Measurements from ENCODE around the gene PRDM16. TPM values are rescaled to one million over a fixed set of nuclear protein-coding genes. Genes with fewer than 3 reads are reported as not detected.

Gene PRDM16
- total RNA-seq, 1 experiment from 2014 or later, result 6.1 TPM

DNA sequence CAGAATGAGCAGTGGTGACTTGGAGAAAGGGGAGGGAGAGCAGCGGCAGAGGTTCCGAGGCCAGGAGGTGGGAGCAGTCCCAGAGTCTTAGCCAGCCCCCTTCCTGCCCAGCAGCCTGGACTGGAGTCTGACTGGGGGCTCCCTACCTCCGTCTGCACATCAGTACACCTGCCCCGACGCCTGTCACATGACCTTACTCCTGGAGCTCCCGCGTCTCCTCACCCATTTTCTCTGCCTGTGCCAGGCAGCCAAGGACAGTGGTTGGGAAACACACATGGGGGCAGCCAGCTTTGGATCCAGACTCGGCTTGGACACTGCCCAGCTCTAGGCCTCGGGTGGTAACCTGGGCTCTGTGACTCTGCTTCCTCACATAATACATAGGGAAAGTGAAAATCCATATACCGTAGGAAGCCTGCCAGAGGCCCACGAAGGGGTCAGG lies 30.9 kb upstream of the PRDM16 start:
- Histone ChIP-seq H3K4me1 (ENCODE audit: control insufficient read depth in 1 of 2, insufficient read depth in 2 of 2, low read length in 2 of 2) (no peaks in the 10 kb centered on the region), H3K4me2 (ENCODE audit: low read length) (no peak overlapping the region), H3K79me2 (ENCODE audit: insufficient read depth, low read length) (no peaks in the 10 kb centered on the region), H3K27me3 (ENCODE audit: insufficient read depth, low read length) (peaks cover 31% of the 10 kb centered on the region), H3K4me3 (replicated peaks in 1 of 2; ENCODE audit: low read depth in 1 of 2, low read length in 2 of 2) (no peak overlapping the region), H4K20me1 (ENCODE audit: insufficient read depth) (no peaks in the 10 kb centered on the region), H3K9me3 (ENCODE audit: control insufficient read depth in 1 of 2, insufficient read depth in 1 of 2, low read depth in 1 of 2, low read length in 2 of 2) (no peaks in the 10 kb centered on the region), H3K36me3 (ENCODE audit: control insufficient read depth in 1 of 2, insufficient read depth in 2 of 2, low read length in 2 of 2) (no peaks in the 10 kb centered on the region), H2AFZ (ENCODE audit: low read depth, low read length, poor library complexity, severe bottlenecking) (no peak overlapping the region), H3K9me2 (ENCODE audit: insufficient read depth) (no peaks in the 10 kb centered on the region), H3K27ac (ENCODE audit: low read depth, low read length) (no peak overlapping the region), H3K9ac (ENCODE audit: low read length) (no peak overlapping the region)
- DNase-seq (ENCODE audit: low read depth, low spot score) (no peak), ATAC-seq (no peak)
- ChIA-PET POLR2A (no interaction called here), CTCF (no interaction called here), RAD21 (ENCODE audit: low non-redundant PET in 1 of 2, low total read pairs in 2 of 2, uncharacterized antibody in 2 of 2, unreplicated experiment in 2 of 2) (no interaction called here)
- TF ChIP-seq ELF1 (IDR thresholded peaks at IDR 0.05; ENCODE audit: borderline replicate concordance, low read depth), result no peak
- no peak for TF ChIP-seq POLR2AphosphoS5 (IDR thresholded peaks at IDR 0.05; ENCODE audit: low read depth, low read length)
- no peak for TF ChIP-seq SP1 (IDR thresholded peaks at IDR 0.05; ENCODE audit: low read depth)
- no peak for TF ChIP-seq SIN3A (IDR thresholded peaks at IDR 0.05; ENCODE audit: low read depth)
- TF ChIP-seq ZFX (IDR thresholded peaks at IDR 0.05), result no peak
- TF ChIP-seq, protein P1, sequence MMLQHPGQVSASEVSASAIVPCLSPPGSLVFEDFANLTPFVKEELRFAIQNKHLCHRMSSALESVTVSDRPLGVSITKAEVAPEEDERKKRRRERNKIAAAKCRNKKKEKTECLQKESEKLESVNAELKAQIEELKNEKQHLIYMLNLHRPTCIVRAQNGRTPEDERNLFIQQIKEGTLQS (IDR thresholded peaks at IDR 0.05), result no peak
- TF ChIP-seq RAD21 (IDR thresholded peaks at IDR 0.05; ENCODE audit: low read depth), result no peak
- no peak for TF ChIP-seq EZH2phosphoT487 (IDR thresholded peaks at IDR 0.05; ENCODE audit: borderline replicate concordance)
- TF ChIP-seq EZH2 (IDR thresholded peaks at IDR 0.05), result no peak
- TF ChIP-seq EGR1 (IDR thresholded peaks at IDR 0.05; ENCODE audit: low read depth), result no peak
- TF ChIP-seq POLR2A (IDR thresholded peaks at IDR 0.05; ENCODE audit: borderline replicate concordance, extremely low read depth, insufficient read depth, insufficient read length), result no peak
- TF ChIP-seq, protein P2, sequence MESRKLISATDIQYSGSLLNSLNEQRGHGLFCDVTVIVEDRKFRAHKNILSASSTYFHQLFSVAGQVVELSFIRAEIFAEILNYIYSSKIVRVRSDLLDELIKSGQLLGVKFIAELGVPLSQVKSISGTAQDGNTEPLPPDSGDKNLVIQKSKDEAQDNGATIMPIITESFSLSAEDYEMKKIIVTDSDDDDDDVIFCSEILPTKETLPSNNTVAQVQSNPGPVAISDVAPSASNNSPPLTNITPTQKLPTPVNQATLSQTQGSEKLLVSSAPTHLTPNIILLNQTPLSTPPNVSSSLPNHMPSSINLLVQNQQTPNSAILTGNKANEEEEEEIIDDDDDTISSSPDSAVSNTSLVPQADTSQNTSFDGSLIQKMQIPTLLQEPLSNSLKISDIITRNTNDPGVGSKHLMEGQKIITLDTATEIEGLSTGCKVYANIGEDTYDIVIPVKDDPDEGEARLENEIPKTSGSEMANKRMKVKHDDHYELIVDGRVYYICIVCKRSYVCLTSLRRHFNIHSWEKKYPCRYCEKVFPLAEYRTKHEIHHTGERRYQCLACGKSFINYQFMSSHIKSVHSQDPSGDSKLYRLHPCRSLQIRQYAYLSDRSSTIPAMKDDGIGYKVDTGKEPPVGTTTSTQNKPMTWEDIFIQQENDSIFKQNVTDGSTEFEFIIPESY (IDR thresholded peaks at IDR 0.05; ENCODE audit: extremely low read depth, insufficient replicate concordance, low read length), result no peak
- TF ChIP-seq ZNF274 (IDR thresholded peaks at IDR 0.05; ENCODE audit: low read depth, low read length), result no peak
- no peak for TF ChIP-seq JUND (IDR thresholded peaks at IDR 0.05)
- TF ChIP-seq FOSL1 (IDR thresholded peaks at IDR 0.05; ENCODE audit: low read depth), result no peak
- TF ChIP-seq CEBPB (IDR thresholded peaks at IDR 0.05; ENCODE audit: low read depth), result no peak
- TF ChIP-seq SRF (IDR thresholded peaks at IDR 0.05; ENCODE audit: low read depth), result no peak
- TF ChIP-seq, protein P3, sequence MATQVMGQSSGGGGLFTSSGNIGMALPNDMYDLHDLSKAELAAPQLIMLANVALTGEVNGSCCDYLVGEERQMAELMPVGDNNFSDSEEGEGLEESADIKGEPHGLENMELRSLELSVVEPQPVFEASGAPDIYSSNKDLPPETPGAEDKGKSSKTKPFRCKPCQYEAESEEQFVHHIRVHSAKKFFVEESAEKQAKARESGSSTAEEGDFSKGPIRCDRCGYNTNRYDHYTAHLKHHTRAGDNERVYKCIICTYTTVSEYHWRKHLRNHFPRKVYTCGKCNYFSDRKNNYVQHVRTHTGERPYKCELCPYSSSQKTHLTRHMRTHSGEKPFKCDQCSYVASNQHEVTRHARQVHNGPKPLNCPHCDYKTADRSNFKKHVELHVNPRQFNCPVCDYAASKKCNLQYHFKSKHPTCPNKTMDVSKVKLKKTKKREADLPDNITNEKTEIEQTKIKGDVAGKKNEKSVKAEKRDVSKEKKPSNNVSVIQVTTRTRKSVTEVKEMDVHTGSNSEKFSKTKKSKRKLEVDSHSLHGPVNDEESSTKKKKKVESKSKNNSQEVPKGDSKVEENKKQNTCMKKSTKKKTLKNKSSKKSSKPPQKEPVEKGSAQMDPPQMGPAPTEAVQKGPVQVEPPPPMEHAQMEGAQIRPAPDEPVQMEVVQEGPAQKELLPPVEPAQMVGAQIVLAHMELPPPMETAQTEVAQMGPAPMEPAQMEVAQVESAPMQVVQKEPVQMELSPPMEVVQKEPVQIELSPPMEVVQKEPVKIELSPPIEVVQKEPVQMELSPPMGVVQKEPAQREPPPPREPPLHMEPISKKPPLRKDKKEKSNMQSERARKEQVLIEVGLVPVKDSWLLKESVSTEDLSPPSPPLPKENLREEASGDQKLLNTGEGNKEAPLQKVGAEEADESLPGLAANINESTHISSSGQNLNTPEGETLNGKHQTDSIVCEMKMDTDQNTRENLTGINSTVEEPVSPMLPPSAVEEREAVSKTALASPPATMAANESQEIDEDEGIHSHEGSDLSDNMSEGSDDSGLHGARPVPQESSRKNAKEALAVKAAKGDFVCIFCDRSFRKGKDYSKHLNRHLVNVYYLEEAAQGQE (IDR thresholded peaks at IDR 0.05; ENCODE audit: low read depth), result no peak
- no peak for TF ChIP-seq TCF7L2 (IDR thresholded peaks at IDR 0.05; ENCODE audit: borderline replicate concordance, extremely low read depth, insufficient read depth, insufficient read length)
- TF ChIP-seq CBX3 (IDR thresholded peaks at IDR 0.05; ENCODE audit: low read depth), result no peak
- intact Hi-C loops (cut with micrococcal nuclease), result no loop called here
- no TSS peak for BruUV-seq (replicated peaks)
